ENCODE data around the gene CHGA.

The CHGA gene

GRCh38 chr14:92982956-92983355 lies 60.0 kb downstream of the CHGA start:
- DNase-seq (ENCODE audit: low spot score), result no peak

GRCh38 chr14:92984082-92984788 lies 61.3 kb downstream of the CHGA start:
- DNase-seq (ENCODE audit: low spot score), result no peak
